ENCODE data around the gene DIPK1A.

The DIPK1A gene

GRCh38 chr1:92832537-92833114 is 128.6 kb downstream of the DIPK1A start:
- peak overlapping the region; percentile 87 to 95 for H3K4me3 ChIP-seq (ENCODE audit: low read depth in 1 of 2, low read length in 1 of 2)
- peaks cover 16 to 17% of the 10 kb centered on the region in 2 experiments for H3K4me1 ChIP-seq (ENCODE audit: control insufficient read depth in 1 of 2, insufficient read depth in 1 of 2, low read depth in 1 of 2, low read length in 1 of 2)
- peaks cover 32% of the 10 kb centered on the region for H3K36me3 ChIP-seq
- peak overlapping the region; percentile 79 for H3K27ac ChIP-seq
- H3K27me3 ChIP-seq, result no peaks in the 10 kb centered on the region
- TF ChIP-seq CTCF (IDR thresholded peaks at IDR 0.05), result no peak
- no peaks in the 10 kb centered on the region for H3K9me3 ChIP-seq

- peak within 1 kb of the TSS; percentile 79 for H3K27ac ChIP-seq
- peaks cover 16 to 17% of the 10 kb centered on the region in 2 experiments for H3K4me1 ChIP-seq (ENCODE audit: control insufficient read depth in 1 of 2, insufficient read depth in 1 of 2, low read depth in 1 of 2, low read length in 1 of 2)
- H3K9me3 ChIP-seq, result no peaks in the 10 kb centered on the region
- peak within 1 kb of the TSS; percentile 87 to 95 for H3K4me3 ChIP-seq (ENCODE audit: low read depth in 1 of 2, low read length in 1 of 2)
- peaks cover 25% of the 10 kb centered on the region for H3K36me3 ChIP-seq
- peak; percentile 96 for TF ChIP-seq CTCF (IDR thresholded peaks at IDR 0.05)
- no peaks in the 10 kb centered on the region for H3K27me3 ChIP-seq
These were observed 129.3 kb downstream of the DIPK1A start, which contains the start of gene RPL5 for GRCh38 chr1:92831762-92832536. RPL5 (plus strand) TSS chr1:92832040; CDS start chr1:92832115, 75 bp downstream.

- Histone ChIP-seq H3K27me3 (no peaks in the 10 kb centered on the region), H3K9me3 (no peaks in the 10 kb centered on the region), H3K27ac (no peak overlapping the region), H3K4me1 (ENCODE audit: control insufficient read depth in 1 of 2, insufficient read depth in 1 of 2, low read depth in 1 of 2, low read length in 1 of 2) (peaks cover 16 to 17% of the 10 kb centered on the region in 2 experiments), H3K36me3 (peaks cover 19% of the 10 kb centered on the region), H3K4me3 (ENCODE audit: low read depth in 1 of 2, low read length in 1 of 2) (peak overlapping the region; percentile 87 to 95)
- no peak for TF ChIP-seq CTCF (IDR thresholded peaks at IDR 0.05)
These were observed 129.9 kb downstream of the DIPK1A start for GRCh38 chr1:92831368-92831761.

DNA sequence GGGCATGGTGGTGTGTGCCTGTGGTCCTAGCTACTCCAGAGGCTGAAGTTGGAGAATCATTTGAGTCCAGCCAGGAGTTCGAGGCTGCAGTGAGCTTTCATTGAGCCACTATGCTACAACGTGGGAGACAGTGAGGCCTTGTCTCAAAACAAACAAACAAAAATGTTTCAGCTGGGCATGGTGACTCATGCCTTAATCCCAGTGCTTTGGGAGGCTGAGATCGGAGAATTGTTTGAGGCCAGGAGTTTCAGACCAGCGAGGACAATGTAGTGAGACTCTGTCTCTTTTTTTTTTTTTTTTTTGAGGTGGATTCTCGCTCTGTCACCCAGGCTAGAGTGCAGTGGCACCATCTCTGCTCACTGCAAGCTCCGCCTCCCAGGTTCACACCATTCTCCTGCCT is 134.5 kb downstream of the DIPK1A start:
- no peak for TF ChIP-seq CTCF (IDR thresholded peaks at IDR 0.05)
- no peaks in the 10 kb centered on the region for H3K36me3 ChIP-seq
- peaks cover 5 to 6% of the 10 kb centered on the region in 2 experiments for H3K4me1 ChIP-seq (ENCODE audit: control insufficient read depth in 1 of 2, insufficient read depth in 1 of 2, low read depth in 1 of 2, low read length in 1 of 2)
- no peaks in the 10 kb centered on the region for H3K27me3 ChIP-seq
- H3K4me3 ChIP-seq (ENCODE audit: low read depth in 1 of 2, low read length in 1 of 2), result no peak overlapping the region
- H3K9me3 ChIP-seq, result no peaks in the 10 kb centered on the region
- H3K27ac ChIP-seq, result no peak overlapping the region

DNA sequence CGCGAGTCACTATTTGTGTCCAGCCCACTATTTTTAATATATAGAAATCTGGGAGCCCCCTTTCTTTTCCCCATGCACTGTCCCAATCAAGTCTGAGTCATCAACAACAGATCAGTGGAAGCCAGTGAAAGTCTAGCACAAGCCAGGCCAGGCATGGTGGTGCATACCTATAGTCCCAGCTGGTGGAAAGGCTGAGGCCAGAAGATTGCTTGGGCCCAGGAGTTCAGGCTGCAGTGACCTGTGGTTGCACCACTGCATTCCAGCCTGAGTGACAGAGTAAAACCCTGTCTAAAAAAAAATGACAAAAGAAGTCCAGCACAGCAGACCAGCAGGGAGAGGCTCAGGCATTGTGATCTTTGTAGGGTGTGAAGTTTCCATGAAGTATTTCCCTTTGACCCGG is 138.4 kb downstream of the DIPK1A start:
- Histone ChIP-seq H3K36me3 (no peaks in the 10 kb centered on the region), H3K27ac (no peak overlapping the region), H3K9me3 (no peaks in the 10 kb centered on the region), H3K27me3 (no peaks in the 10 kb centered on the region), H3K4me3 (ENCODE audit: low read depth in 1 of 2, low read length in 1 of 2) (no peak overlapping the region), H3K4me1 (ENCODE audit: control insufficient read depth in 1 of 2, insufficient read depth in 1 of 2, low read depth in 1 of 2, low read length in 1 of 2) (no peaks in the 10 kb centered on the region)
- no peak for TF ChIP-seq CTCF (IDR thresholded peaks at IDR 0.05)

All from neutrophil (primary cell).